Measurements from ENCODE around the gene KCNH1.

Gene KCNH1

DNA sequence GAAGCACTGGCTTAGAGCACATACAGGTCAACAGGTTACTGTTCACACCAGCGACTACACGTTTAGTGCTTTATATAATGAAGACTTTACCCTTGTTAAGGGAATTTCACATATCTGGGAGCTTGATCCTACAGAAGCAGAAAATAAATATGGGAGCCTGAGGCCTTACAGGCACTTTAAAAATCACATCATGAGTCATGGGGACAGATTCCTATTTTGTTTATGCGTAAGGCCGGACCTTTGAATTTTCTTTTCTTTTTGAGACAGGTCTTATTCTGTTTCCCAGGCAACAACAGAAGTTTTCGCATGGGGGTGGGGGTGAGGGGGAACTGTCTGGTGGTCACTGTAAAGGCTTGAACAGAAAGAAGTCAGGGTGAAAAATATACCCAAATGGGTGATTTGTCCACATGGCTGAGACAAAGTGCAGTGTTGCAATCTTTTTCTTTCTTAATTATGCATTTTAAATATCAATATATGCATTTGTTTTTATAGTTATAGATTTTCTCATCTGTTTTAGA lies 276.7 kb downstream of the KCNH1 start:
- H3K36me3 ChIP-seq (ENCODE audit: control insufficient read depth, insufficient read depth, low read length), result no peaks in the 10 kb centered on the region
- H3K27ac ChIP-seq (ENCODE audit: low read depth, low read length), result no peak overlapping the region
- H3K4me1 ChIP-seq (ENCODE audit: control insufficient read depth, insufficient read depth, low read length), result no peaks in the 10 kb centered on the region

DNA sequence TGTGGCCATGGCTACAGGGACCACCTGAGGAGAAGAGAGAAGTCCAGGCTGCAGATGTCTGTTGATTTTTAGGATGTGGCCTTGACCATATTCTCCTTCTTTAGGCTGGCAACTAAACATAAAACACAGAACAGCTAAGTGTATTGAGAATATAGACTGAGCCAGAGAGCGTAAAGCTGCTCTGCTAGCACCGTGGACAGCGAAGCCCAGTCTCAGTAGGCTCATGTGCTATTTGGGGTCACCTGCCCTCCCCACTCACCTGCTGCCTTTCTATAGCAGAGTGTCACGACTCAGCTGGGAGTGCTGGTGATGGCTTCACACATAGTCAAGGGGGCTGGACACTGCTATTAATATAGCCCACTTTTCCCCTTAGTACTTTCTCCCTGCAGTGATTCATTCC lies 278.5 kb downstream of the KCNH1 start:
- Histone ChIP-seq H3K4me3 (ENCODE audit: low read length) (no peak overlapping the region), H3K27me3 (ENCODE audit: control insufficient read depth, insufficient read depth, low read length) (no peaks in the 10 kb centered on the region), H3K9ac (ENCODE audit: low read length) (no peak overlapping the region), H3K36me3 (ENCODE audit: control insufficient read depth, insufficient read depth, low read length) (no peaks in the 10 kb centered on the region), H3K4me1 (ENCODE audit: control insufficient read depth, insufficient read depth, low read length) (no peaks in the 10 kb centered on the region), H3K27ac (ENCODE audit: low read depth, low read length) (no peak overlapping the region)

More for the DNA sequence above, 276.7 kb downstream of the KCNH1 start:
- Histone ChIP-seq H3K4me3 (ENCODE audit: low read length) (no peak overlapping the region), H3K27me3 (ENCODE audit: control insufficient read depth, insufficient read depth, low read length) (no peaks in the 10 kb centered on the region), H3K9ac (ENCODE audit: low read length) (no peak overlapping the region)

DNA sequence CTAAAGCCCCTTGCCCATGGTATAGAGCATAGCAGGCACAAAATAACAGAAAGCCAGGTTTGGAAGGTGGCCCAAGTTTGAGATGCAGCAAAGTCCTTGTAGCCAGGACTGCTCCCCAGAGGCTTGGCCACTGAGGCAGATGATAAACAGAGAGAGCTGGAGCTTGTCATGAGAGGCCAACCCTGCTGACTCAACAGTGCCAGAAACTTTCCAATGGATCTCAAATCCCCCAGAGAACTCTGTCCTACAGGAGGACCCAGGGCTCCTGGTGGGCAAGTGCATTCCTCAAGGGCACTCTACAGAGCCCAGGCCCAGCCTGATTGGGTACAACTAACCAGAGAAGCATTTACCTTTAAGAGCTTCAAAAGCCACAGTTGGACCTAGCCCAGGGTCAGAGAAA lies 280.7 kb downstream of the KCNH1 start:
- H3K27me3 ChIP-seq (ENCODE audit: control insufficient read depth, insufficient read depth, low read length), result no peaks in the 10 kb centered on the region
- no peak overlapping the region for H3K4me3 ChIP-seq (ENCODE audit: low read length)
- no peaks in the 10 kb centered on the region for H3K4me1 ChIP-seq (ENCODE audit: control insufficient read depth, insufficient read depth, low read length)
- H3K9ac ChIP-seq (ENCODE audit: low read length), result no peak overlapping the region
- H3K27ac ChIP-seq (ENCODE audit: low read depth, low read length), result no peak overlapping the region
- no peaks in the 10 kb centered on the region for H3K36me3 ChIP-seq (ENCODE audit: control insufficient read depth, insufficient read depth, low read length)

DNA sequence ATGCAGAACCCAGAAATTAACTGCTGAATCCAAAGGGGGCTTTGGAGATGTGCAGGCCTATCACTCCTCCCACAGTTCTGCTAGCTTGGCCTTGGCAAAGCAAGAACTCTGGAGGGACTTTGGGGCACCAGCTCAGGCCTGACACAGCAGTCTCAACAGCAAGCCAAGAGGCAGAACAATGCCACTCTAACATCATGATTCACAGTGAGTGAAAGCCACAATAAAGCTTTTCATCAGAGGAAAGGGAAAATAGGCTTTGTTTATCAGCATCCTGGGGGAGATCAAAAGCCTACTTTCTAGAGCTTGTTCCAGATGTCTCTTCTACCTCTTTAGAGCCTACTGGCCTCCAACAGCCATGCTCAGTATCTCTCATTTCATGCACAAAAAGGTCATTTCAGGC lies 283.4 kb downstream of the KCNH1 start:
- Histone ChIP-seq H3K27ac (ENCODE audit: low read depth, low read length) (no peak overlapping the region), H3K9ac (ENCODE audit: low read length) (no peak overlapping the region), H3K27me3 (ENCODE audit: control insufficient read depth, insufficient read depth, low read length) (no peaks in the 10 kb centered on the region), H3K4me3 (ENCODE audit: low read length) (no peak overlapping the region), H3K4me1 (ENCODE audit: control insufficient read depth, insufficient read depth, low read length) (no peaks in the 10 kb centered on the region), H3K36me3 (ENCODE audit: control insufficient read depth, insufficient read depth, low read length) (no peaks in the 10 kb centered on the region)

DNA sequence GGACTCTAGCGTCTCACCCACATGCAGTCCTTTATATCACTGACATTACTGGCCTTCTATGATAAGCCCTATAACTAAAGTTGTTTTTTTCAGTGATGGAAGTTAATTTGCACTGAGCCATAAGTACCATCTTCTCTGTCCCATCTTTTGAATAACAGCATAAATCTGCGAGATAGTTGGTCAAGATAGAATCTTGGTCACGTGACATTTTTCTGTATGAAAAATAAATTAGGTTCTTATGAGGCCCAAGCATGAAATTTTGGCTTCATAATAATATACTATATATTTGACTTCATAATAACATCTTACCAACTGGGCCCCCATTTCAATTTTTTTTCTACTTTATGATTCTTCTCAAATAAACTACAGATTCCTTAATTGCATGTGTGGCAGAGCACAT lies 285.5 kb downstream of the KCNH1 start:
- no peak overlapping the region for H3K27ac ChIP-seq (ENCODE audit: low read depth, low read length)
- H3K36me3 ChIP-seq (ENCODE audit: control insufficient read depth, insufficient read depth, low read length), result no peaks in the 10 kb centered on the region
- no peak overlapping the region for H3K4me3 ChIP-seq (ENCODE audit: low read length)
- H3K27me3 ChIP-seq (ENCODE audit: control insufficient read depth, insufficient read depth, low read length), result no peaks in the 10 kb centered on the region
- no peak overlapping the region for H3K9ac ChIP-seq (ENCODE audit: low read length)
- no peaks in the 10 kb centered on the region for H3K4me1 ChIP-seq (ENCODE audit: control insufficient read depth, insufficient read depth, low read length)

DNA sequence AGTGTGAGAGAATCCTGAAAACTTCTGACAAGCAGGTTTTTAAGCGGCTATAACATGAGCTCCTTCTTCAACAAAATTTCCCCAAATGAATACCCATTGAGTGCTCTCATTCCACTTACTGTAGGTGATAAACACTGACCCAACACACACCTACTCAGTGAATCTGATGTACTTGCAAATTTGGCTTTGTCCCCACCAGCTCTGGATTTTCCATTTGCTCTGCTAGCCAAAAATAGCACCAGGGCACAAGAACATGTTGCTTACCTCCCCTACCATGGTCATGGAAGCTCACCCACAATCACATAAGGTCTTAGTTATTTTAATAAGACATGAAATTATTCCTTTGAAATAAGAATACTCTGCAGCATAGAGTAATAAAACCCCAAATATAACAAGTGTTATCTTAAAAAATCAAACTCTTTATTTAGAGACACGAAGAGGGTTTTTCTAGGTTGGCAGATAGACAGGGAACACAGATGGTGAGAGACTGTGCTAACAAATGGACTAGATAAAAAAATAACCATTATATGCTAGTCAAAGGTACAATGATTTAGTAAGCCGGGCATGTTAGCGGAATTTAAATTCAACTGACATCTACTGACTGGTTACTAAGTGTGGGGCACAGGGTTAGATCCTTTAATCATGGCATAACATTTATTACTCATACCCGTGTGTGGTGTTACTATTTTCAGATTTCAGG lies 291.9 kb downstream of the KCNH1 start:
- no peaks in the 10 kb centered on the region for H3K36me3 ChIP-seq (ENCODE audit: control insufficient read depth, insufficient read depth, low read length)
- no peak overlapping the region for H3K27ac ChIP-seq (ENCODE audit: low read depth, low read length)
- no peaks in the 10 kb centered on the region for H3K4me1 ChIP-seq (ENCODE audit: control insufficient read depth, insufficient read depth, low read length)
- H3K9ac ChIP-seq (ENCODE audit: low read length), result no peak overlapping the region
- H3K4me3 ChIP-seq (ENCODE audit: low read length), result no peak overlapping the region
- H3K27me3 ChIP-seq (ENCODE audit: control insufficient read depth, insufficient read depth, low read length), result no peaks in the 10 kb centered on the region

DNA sequence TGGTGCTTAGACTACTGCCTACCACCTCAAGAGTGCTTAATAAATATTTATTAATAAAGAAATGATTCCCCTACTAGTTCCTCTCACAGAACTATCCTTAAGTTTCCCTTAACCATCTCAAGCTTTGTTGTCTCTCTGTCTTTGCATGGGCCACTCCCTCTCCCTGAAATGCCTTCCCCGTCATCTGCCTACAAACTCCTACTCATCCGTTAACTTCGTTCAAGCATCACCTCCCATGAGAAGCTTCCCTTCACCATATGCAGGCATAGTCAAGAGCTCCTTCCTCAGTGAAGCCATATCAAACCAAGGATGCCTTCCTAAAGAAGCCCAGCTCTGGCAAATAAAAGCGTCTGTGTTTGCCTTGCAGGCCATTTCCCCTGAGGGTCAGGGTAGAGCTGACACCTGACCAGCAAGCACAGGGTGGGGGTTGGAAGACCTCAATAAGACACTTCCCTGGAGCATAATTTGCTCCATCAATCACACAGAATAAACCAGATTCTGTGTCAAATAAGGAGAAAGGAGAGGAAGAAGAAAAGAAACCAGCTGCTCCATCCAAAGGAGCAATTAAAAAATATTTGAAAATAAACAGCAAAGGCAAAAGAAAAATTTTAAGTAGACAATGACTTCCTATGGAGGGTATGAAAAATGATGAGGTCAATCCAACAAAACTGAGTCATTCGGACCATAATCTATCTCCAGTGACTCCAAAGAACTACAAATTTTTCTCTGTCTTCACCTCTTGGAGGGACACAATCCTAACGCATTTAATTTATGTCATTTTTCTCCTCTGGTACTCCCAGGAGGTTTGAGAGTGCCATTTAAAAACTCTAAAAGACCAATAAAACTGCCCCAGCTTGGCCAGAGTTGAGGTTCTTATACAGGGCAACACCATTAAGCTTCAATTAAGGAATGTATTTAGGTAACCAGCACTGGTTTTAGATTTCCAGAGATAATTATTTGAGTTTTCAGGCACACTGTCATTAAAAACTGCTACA lies 303.6 kb downstream of the KCNH1 start:
- Histone ChIP-seq H3K27ac (ENCODE audit: low read depth, low read length) (no peak overlapping the region), H3K4me1 (ENCODE audit: control insufficient read depth, insufficient read depth, low read length) (no peaks in the 10 kb centered on the region), H3K9ac (ENCODE audit: low read length) (no peak overlapping the region), H3K4me3 (ENCODE audit: low read length) (no peak overlapping the region), H3K27me3 (ENCODE audit: control insufficient read depth, insufficient read depth, low read length) (no peaks in the 10 kb centered on the region), H3K36me3 (ENCODE audit: control insufficient read depth, insufficient read depth, low read length) (no peaks in the 10 kb centered on the region)

DNA sequence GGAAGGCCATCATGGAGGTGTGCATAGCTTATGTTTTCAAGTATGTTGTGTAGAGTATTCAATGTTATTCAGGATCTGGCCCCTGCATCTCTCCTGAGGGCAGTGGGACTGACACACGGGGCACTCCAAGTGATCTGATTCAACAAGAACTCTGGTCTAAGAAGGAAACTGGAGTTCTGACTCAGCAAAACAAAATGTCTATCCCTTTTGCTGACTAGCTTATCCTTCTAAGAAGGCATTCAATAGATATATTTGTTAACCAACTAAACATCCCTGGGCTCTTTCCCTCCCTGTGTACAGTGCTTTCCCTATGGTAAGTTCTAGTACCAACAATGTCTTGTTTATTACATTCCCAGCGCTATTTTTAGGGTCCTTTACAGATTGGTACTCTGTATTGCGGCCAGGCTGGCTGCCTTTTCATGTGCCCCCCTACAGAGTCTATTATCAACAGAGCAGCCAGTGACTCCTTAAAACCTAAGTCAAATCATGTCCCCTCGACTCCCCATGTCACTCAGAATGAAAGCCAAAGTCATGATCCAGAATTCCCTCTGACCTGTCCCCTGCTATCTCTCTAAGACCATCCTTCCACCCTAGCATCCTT lies 304.9 kb downstream of the KCNH1 start:
- Histone ChIP-seq H3K36me3 (ENCODE audit: control insufficient read depth, insufficient read depth, low read length) (no peaks in the 10 kb centered on the region), H3K27me3 (ENCODE audit: control insufficient read depth, insufficient read depth, low read length) (no peaks in the 10 kb centered on the region), H3K9ac (ENCODE audit: low read length) (no peak overlapping the region), H3K4me3 (ENCODE audit: low read length) (no peak overlapping the region), H3K27ac (ENCODE audit: low read depth, low read length) (no peak overlapping the region), H3K4me1 (ENCODE audit: control insufficient read depth, insufficient read depth, low read length) (no peaks in the 10 kb centered on the region)

DNA sequence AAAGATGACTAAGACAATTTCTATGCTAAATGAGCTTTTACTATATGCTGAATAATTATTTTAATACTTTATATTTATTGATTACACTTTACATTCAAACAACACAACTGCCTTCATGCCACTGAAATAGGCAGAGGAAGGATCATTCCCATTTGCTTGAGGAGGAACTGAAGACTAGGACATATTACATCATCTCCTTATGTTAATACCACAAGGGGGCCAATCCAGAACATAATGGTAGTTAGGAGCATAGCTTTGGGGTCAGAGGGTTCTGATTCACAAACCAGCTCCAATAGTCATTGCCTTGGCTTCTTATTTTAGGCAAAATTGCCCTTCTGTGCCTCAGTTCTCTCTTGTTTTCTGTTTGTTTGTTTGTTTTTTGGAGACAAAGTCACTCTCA lies 306.5 kb downstream of the KCNH1 start:
- H3K27me3 ChIP-seq (ENCODE audit: control insufficient read depth, insufficient read depth, low read length), result no peaks in the 10 kb centered on the region
- H3K36me3 ChIP-seq (ENCODE audit: control insufficient read depth, insufficient read depth, low read length), result no peaks in the 10 kb centered on the region
- H3K27ac ChIP-seq (ENCODE audit: low read depth, low read length), result no peak overlapping the region
- no peak overlapping the region for H3K9ac ChIP-seq (ENCODE audit: low read length)
- H3K4me3 ChIP-seq (ENCODE audit: low read length), result no peak overlapping the region
- H3K4me1 ChIP-seq (ENCODE audit: control insufficient read depth, insufficient read depth, low read length), result no peaks in the 10 kb centered on the region

DNA sequence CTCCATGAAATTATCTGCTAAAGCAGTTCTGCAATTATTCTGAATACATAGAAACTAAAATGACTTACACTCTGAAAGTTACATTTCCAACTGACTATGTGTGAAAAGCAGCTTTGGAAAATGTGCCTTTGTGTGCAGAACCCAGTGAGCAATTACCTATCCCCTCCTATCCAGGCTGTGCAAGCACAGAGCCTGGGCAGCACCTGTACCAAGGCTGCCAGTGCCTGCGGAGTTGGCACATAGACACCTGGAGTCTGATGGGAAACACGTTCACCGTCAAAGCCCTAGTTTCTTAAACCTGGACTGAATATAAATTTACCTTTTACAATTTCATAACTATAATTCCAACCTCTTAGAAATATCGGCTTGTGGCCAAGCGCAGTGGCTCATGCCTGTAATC lies 307.3 kb downstream of the KCNH1 start:
- Histone ChIP-seq H3K27ac (ENCODE audit: low read depth, low read length) (no peak overlapping the region), H3K4me1 (ENCODE audit: control insufficient read depth, insufficient read depth, low read length) (no peaks in the 10 kb centered on the region), H3K9ac (ENCODE audit: low read length) (no peak overlapping the region), H3K27me3 (ENCODE audit: control insufficient read depth, insufficient read depth, low read length) (no peaks in the 10 kb centered on the region), H3K4me3 (ENCODE audit: low read length) (no peak overlapping the region), H3K36me3 (ENCODE audit: control insufficient read depth, insufficient read depth, low read length) (no peaks in the 10 kb centered on the region)

DNA sequence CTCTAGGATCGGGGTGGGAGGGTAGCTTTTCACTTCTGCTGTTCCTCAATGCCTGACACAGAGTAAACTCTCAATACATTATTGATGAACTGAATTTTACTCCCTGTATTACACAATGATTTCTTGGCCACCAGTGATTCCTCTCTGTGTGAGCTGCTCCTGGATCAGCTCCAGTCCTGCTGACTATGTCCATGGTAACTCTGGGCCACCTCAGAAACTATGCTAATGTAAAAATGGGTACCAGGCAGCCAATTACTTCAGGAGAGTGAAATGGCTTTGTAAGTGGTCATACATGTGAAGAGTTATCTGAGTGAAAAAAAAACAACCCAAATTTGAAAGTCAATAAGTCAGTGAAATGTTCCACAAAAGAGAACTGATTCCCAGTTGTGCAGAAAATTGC lies 311.0 kb downstream of the KCNH1 start:
- no peak overlapping the region for H3K9ac ChIP-seq (ENCODE audit: low read length)
- no peak overlapping the region for H3K27ac ChIP-seq (ENCODE audit: low read depth, low read length)
- no peaks in the 10 kb centered on the region for H3K36me3 ChIP-seq (ENCODE audit: control insufficient read depth, insufficient read depth, low read length)
- H3K4me3 ChIP-seq (ENCODE audit: low read length), result no peak overlapping the region
- H3K27me3 ChIP-seq (ENCODE audit: control insufficient read depth, insufficient read depth, low read length), result no peaks in the 10 kb centered on the region
- no peaks in the 10 kb centered on the region for H3K4me1 ChIP-seq (ENCODE audit: control insufficient read depth, insufficient read depth, low read length)

DNA sequence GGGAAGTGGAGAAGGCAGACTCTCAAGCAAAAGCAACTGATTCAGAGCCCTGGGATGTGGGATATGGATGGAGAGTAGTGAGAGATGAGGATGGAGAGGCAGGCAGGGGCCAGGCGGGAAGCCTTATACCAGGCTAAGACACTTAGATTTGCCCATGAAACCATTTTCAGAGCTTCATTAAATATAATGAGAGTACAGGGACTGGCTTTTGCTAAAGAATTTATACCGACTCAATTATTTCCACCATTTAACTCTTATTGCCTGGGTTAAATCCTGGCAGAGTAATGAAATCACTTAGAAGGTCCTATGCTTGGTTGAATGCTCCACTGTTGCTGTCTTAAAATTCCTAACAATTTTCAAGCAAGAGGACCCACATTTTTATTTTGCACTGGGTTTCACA lies 311.7 kb downstream of the KCNH1 start:
- Histone ChIP-seq H3K4me3 (ENCODE audit: low read length) (no peak overlapping the region), H3K4me1 (ENCODE audit: control insufficient read depth, insufficient read depth, low read length) (no peaks in the 10 kb centered on the region), H3K9ac (ENCODE audit: low read length) (no peak overlapping the region), H3K36me3 (ENCODE audit: control insufficient read depth, insufficient read depth, low read length) (no peaks in the 10 kb centered on the region), H3K27me3 (ENCODE audit: control insufficient read depth, insufficient read depth, low read length) (no peaks in the 10 kb centered on the region), H3K27ac (ENCODE audit: low read depth, low read length) (no peak overlapping the region)
